Ramos (cell line): ENCODE data around the gene ELP4.
"Not testable (repeated sequence)": the region's sequence is repeated elsewhere in the genome, so short reads cannot be mapped to it uniquely, and the experiment has no call there.

ENCODE experiments used
- in situ Hi-C: fragments of 300-500 bp; cut with MboI; formaldehyde crosslinking; loops from one replicate; pipeline ENCODE4 v1.14.3; 2022; ENCODE audit warnings: low sequenced_read_pairs; ENCODE audit not compliant: unreplicated experiment

The ELP4 gene

GRCh38 chr11:31640611-31641010 is 131.0 kb downstream of the ELP4 start:
- in situ Hi-C loops, result no loop called here

DNA sequence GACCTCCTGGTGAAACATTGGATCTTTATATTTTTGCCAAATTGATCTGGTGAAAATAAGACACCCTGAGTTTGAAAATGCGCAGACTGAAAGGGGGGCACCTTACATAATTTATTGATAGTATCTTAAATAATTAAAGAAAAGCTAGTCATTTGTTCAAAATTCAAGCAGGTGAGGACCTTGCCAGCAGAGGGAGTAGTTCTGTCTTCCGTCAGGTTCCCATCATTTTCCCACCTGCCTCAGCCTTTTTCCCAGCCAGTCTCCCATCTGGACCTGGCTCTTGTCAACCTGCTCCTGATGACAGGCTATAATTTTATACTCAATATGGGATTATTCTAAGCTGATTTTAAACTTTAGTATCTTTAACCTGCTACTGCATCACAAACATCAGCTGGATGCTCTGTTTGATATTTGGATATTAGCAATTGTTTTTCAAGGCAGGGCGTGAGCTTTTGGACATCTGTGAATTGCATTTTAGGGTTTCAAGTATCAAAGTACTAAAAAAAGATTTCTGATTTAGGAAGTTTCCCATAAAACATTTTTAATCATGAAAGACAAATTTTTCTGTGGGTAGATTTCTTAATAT is 132.0 kb downstream of the ELP4 start:
- in situ Hi-C loops, result no loop called here

DNA sequence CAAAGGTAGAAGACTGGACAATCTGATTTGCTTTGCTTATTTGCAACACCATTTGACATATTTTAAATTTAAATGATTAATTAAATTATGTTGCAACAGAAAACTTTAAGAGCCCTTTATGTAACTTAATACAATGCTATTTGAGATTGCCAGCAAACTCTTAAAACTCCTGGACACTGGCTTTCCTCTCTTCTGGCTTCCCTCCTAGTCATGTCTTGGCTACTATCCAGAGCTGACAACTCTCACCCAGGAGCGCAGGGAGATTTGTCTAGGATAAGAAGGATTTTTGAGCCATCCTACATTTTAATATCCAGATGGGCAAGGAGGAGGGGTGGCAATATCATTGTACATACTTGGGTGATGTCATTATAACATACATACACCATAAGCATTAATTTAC is 134.3 kb downstream of the ELP4 start:
- in situ Hi-C loops, result no loop called here

- in situ Hi-C loops, result no loop called here
Observed at GRCh38 chr11:31645747-31646146, 136.2 kb downstream of the ELP4 start.

DNA sequence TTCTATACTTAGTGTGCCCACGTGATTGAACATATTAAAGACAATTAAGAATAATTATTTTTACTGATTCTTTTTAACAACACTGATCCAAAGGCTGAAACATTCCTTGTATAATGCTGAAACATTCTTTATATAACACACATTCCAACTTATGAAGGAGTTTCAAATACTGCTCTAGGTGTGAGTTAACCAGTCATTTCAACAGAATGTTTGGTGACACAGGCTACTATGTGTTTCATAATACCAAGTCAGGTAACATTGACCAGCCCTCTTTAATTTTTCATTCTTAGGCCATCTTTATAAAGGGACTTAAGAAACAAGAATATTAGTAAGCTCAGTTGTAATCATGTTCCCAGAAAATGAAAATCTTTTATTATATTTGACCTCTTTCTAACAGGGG is 136.6 kb downstream of the ELP4 start:
- in situ Hi-C loops, result no loop called here

DNA sequence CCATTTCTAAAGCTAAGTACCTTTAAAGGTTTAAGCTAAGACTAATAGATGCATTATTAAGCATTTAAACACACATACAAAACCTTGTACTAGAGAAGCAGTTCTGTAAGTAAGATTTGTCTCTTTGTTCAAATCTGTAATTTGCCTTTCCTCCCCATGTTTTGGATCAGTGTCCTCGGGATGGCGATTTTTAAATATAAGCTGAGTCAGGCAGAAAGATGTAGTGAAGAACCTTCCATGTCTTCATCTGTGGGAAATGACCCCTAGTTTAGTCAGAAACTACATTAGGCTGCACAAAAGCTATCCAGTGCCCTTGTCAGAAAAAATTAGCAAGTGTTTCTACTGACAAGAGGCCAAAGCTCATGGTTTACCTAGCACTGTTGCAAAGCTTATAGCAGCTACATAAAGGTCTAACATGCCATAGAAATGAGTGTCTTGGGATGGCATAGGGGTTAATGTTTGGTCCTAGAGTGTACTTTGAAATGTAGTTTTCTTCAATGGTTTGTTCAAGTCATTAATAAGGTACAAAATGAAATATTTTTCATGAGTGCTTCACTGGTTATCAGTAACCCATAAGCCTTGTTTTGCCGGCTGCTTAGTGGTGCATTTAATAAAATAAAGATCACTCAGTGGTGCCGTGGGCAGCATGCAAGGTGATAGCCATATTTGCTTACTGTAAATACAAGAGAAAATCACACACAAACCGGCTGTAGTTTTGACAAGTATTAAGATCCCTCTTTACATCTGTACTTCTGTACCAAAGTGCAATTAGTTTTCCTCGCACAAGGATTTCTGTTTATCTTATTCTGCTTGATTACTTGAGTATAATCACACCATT is 139.8 kb downstream of the ELP4 start:
- in situ Hi-C loops, result no loop called here

- in situ Hi-C loops, result no loop called here
Observed at GRCh38 chr11:31651208-31651607, 141.6 kb downstream of the ELP4 start.

DNA sequence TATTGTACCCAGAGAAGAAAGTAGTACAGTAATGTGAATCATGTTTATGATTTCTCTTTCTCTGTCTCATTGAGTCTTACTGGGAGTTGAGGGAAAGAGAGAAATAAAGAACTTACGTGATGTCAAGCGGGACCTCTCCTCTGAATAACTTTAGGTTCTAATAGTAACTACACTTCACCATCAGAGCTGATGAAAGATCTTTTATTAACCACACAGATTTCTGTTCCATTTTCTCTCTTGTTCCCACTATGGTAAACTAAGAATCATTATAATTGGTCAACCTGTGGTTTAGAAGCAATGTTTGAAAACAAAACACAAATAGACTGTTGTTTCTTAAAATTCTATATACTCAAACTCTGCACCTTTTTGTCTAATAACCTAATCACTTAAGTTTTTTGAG is 142.3 kb downstream of the ELP4 start:
- in situ Hi-C loops, result no loop called here

GRCh38 chr11:31652528-31652927 is 143.0 kb downstream of the ELP4 start:
- in situ Hi-C loops, result no loop called here

DNA sequence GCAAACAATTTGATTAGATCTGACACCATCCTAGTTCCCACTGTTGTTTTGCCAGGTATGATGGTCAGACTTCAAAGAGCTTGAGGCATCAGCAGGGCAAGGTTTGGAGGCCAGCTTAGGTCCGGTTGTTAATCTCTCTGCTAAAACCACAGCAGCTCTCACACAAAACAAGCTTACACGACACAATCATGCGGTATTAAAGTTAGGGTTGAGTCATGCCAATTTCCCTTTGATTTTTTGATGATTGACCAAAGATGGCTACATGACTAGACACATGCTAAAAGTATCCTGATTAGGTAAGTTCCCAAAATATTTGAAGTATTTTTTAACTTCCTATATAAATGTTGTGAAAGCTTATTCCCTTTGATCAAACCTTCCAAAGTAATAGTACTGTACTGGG is 145.9 kb downstream of the ELP4 start:
- in situ Hi-C loops, result no loop called here

DNA sequence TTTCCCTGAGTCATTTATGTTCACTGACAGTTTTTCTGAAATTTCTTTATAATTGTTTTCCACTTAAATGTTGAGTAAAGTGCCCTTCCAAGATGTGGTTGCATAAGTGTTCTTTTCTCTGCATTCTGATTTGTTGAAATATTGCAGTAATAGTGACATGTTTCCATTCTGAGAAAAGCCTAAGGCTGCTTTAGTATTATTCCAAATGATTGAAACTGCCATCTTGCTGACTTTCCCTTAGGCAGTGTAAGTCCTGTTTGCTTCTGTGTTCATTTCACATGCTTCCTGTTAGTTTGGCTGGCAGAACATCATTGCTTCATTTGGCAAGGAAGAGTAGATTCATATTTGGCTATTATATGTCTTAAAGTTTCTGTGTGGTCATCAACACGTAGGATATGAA is 146.5 kb downstream of the ELP4 start:
- in situ Hi-C loops, result no loop called here

- in situ Hi-C loops, result no loop called here
Observed at GRCh38 chr11:31657091-31657490, 147.5 kb downstream of the ELP4 start.

GRCh38 chr11:31664129-31664528 is 154.6 kb downstream of the ELP4 start:
- in situ Hi-C loops, result no loop called here

GRCh38 chr11:31664954-31665353 is 155.4 kb downstream of the ELP4 start:
- in situ Hi-C loops, result no loop called here

GRCh38 chr11:31671681-31672080 is 162.1 kb downstream of the ELP4 start:
- in situ Hi-C loops, result no loop called here

DNA sequence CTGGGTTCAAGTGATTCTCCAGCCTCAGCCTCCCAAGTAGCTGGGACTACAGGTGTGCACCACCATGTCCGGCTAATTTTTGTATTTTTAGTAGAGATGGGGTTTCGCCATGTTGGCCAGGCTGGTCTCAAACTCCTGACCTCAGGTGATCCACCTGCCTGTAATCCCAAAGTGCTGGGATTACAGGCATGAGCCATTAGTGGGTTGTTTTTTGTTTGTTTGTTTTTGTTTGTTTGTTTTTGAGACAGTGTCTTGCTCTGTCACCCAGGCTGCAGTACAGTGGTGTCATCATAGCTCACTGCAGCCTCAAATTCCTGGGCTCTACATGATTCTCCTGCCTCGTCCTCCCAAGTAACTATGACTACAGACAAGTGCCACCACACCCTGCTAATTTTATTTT is 163.5 kb downstream of the ELP4 start:
- in situ Hi-C loops, result not testable (repeated sequence)

- in situ Hi-C loops, result no loop called here
Observed at GRCh38 chr11:31676280-31676982, 166.9 kb downstream of the ELP4 start.

GRCh38 chr11:31680770-31681169 is 171.2 kb downstream of the ELP4 start:
- in situ Hi-C loops, result no loop called here

GRCh38 chr11:31687256-31687655 is 177.7 kb downstream of the ELP4 start:
- in situ Hi-C loops, result no loop called here

GRCh38 chr11:31687861-31688260 is 178.3 kb downstream of the ELP4 start:
- in situ Hi-C loops, result no loop called here

GRCh38 chr11:31689559-31689958 is 180.0 kb downstream of the ELP4 start:
- in situ Hi-C loops, result no loop called here
